Measurements from ENCODE around the gene REC8.

REC8 gene

GRCh38 chr14:24160850-24161804 lies 10.8 kb upstream of the REC8 start, which contains the start of gene IRF9:
Gene IRF9 (plus strand): TSS chr14:24161265. CDS start chr14:24162145, 880 bp downstream.
- DNase-seq, result peak; percentile 88 to 90

- no peak for DNase-seq
These were observed 9.8 kb upstream of the REC8 start for GRCh38 chr14:24162093-24162492.

- no peak for DNase-seq
These were observed 7.3 kb upstream of the REC8 start for GRCh38 chr14:24164518-24164991.

GRCh38 chr14:24165785-24166184 lies 6.1 kb upstream of the REC8 start:
- DNase-seq, result no peak

GRCh38 chr14:24167469-24168114 lies 4.3 kb upstream of the REC8 start:
- DNase-seq, result no peak

GRCh38 chr14:24172261-24172860 lies 481 bp downstream of the REC8 start:
- DNase-seq, result no peak

- no peak for DNase-seq
These were observed 996 bp downstream of the REC8 start for GRCh38 chr14:24172871-24173281.

- no peak for DNase-seq
These were observed 4.7 kb downstream of the REC8 start for GRCh38 chr14:24176599-24176998.

GRCh38 chr14:24177041-24177825 lies 5.4 kb downstream of the REC8 start:
- no peak for DNase-seq

GRCh38 chr14:24177891-24178290 lies 6.0 kb downstream of the REC8 start:
- DNase-seq, result no peak

- no peak for DNase-seq
These were observed 6.7 kb downstream of the REC8 start for GRCh38 chr14:24178399-24179178.

- no peak for DNase-seq
These were observed 7.5 kb downstream of the REC8 start for GRCh38 chr14:24179294-24179960.

GRCh38 chr14:24179961-24180796 lies 8.3 kb downstream of the REC8 start:
- no peak for DNase-seq

- no peak for DNase-seq
These were observed 9.6 kb downstream of the REC8 start for GRCh38 chr14:24181371-24182077.

- no peak for DNase-seq
These were observed 10.4 kb downstream of the REC8 start for GRCh38 chr14:24182110-24182882.

GRCh38 chr14:24183014-24183481 lies 11.2 kb downstream of the REC8 start:
- DNase-seq, result no peak

- DNase-seq, result no peak
These were observed 12.5 kb downstream of the REC8 start for GRCh38 chr14:24184104-24184970.

GRCh38 chr14:24185026-24185425 lies 13.1 kb downstream of the REC8 start:
- DNase-seq, result no peak

Measured in NCI-H2081 (cell line).